ENCODE results near the gene LRP1B.

Gene LRP1B

DNA sequence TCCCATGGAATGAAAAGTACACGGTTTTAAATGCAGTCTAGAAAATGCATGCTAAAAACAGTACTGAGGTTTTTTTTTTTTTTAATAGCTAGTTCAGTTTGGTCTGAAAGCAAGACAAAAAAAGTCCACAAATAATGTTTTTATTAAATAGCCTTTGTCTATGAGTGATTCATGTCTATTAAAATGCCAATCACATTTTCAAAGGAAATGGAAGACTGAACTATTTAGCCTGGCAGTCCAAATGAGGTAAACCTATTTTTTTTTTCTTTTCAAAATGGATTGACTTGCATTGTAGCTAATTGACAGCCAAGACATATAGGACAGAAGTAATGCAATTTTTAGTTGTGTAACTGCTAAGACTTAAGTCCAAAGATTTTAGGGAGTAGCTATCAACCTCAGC is 90.3 kb downstream of the LRP1B start:
- no peak for DNase-seq (ENCODE audit: low spot score)

DNA sequence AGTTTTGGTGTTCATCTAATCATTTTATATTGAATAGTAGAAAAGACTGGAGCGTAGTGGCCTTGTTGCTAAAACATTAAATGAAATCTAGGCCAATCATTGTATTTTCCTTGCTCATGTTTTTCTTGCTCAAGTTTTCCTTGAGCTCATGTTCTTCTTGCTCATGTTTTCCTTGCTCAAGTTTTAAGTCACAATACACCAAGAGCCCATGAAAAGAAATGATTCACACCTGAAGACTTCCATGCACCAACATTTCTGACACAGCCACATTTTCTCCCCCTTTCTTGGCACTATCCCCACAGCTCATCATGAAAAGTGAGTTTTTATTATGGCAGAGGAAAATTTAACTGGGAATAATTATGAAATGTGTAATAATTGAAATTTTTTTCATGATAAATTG is 92.0 kb downstream of the LRP1B start:
- no peak for DNase-seq (ENCODE audit: low spot score)

DNA sequence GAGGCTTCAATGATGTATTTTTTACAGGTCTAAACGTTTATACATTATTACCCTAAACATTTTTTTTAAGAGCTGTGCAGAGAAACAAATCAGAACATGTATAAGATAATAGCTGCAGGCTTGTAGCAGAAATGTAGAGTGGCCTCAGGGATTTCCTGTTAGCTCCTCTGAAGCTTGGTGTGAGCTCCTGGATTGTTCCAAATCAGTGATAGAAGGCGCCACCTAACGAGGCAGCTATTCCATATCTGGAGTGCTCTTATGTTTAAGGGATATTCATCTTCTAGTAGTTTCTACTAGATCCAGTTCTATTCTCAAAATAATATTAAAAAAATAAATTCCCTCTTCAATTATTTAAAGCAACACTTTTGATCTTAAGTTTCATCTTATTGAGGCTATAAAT is 93.1 kb downstream of the LRP1B start:
- no peak for DNase-seq (ENCODE audit: low spot score)

DNA sequence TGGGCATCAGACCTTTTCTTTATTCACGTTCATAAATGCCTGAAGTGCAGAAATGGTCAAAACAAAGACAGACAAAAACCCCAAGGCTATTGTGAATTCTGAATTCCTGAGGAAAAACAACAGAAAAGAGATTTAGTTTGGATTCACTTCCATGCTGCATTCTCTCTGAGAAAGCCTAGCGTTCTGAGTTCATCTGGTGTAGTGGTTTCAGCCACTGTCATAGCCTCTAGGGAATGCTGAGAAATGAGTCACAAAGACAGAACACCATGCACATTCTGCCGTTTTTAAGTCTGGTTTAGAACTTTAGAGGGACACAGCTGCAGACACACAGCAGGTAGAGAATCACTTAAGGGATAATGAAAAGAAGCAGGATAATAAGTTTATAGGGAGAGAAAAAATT is 93.8 kb downstream of the LRP1B start:
- DNase-seq (ENCODE audit: low spot score) = no peak

DNA sequence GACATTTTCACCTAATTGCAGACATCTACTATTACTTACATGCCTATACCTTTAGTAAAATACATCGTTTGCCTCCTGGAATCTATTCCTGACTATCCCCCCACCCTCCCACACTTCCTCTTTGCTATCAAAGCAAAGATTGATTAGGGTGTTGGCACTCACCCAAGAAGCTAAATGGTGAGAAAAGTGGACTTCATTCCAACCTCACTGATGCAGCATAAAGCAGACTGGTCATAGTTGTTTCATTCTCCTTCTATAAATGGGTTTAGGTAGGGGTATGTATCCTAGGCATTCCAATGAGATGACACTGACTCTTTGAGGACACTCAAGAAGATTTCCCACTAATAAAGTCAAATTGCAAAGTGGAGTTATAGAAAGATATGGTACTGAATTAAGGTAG is 97.4 kb downstream of the LRP1B start:
- no peak for DNase-seq (ENCODE audit: low spot score)

DNA sequence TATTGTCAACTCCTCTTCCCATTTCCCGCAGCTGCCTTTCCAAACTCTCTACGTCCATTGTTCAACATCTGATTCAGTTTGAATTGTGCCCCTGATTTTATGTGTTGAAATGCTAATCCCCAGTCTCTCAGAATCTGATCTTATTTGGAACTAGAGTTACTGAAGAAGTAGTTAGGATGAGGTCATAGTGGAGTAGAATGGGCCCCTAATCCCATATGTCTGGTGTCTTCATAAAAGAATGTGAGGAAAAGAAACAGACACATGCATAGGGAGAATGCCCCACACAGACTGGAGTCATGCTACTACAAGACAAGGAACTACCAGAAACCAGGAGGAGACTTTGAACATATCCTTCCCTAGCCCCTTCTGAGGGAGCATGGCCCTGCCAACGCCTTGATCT is 99.2 kb downstream of the LRP1B start:
- no peak for DNase-seq (ENCODE audit: low spot score)

DNA sequence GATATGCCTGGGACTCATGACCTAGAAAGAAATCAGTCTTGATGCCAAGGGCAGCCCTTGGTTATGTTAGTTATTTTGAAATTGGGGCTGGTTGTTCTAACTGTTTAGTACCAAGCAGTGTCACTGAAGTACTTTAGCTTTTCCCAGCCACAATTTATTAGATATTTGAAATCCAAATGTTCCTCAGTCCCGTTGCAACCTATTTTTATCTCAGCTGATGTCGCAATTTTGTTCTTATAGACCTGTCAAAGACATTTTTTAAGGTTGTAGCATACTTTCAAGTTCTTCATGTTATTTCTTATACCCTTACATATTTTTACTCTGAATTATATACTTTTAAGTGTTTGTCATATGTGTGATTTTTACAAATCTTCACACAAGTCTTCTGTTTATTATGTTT is 100.1 kb downstream of the LRP1B start:
- DNase-seq (ENCODE audit: low spot score) = no peak

DNA sequence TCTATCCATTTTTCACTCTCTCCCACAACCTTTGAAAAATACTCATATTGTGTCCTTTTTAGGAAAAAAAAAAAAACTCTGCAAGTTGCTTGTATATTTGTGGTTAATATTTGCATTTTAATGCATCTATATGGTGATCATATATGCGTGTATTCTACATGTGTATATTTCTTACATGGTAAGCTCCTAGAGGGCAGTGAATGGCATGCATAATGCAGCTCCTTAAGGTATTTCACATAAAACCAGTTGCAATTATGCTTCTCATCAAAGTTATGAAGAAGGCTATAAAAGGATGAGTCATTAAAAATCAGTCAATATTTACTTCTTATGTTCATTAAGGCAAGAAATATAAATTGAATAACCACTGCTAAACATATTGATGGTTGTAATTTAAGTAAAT is 100.8 kb downstream of the LRP1B start:
- DNase-seq (ENCODE audit: low spot score) = no peak

DNA sequence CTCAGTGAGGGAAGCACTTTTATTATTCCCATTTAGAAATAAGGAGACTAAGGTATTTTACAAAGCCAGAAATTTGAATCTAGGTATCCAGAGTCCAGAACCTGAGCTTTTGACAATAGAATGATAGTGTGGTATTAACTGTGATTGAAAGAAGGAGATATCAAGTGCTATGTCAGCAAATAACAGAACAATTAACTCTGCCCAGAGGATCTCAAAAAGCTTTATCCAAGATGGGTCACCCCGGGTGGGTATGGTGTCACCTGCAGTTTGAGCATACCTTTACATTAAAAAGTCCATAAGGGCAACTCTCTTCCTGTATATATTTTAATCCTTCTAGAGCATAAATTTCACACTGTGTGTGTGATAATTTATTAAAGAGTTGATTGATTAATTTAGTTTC is 105.4 kb downstream of the LRP1B start:
- no peak for DNase-seq (ENCODE audit: low spot score)

DNA sequence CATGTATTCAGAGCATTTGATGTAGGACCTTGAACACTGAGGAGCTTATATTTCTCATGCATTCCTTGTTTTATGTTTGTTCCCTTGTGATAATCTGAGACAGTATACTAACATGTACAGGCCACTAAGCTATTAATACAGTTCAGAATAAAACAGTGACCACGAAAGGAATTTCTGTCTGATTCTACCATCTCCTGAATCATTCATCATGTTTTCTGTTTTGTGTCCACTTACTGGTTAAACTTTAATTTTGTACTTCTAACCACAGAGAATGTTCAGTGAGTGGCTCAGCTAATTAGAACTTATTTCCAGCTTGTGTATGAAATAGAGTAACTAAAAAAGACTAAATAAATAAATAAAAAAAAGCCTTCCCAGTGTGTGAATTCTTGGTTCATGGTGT is 110.4 kb downstream of the LRP1B start:
- DNase-seq (ENCODE audit: low spot score) = no peak

DNA sequence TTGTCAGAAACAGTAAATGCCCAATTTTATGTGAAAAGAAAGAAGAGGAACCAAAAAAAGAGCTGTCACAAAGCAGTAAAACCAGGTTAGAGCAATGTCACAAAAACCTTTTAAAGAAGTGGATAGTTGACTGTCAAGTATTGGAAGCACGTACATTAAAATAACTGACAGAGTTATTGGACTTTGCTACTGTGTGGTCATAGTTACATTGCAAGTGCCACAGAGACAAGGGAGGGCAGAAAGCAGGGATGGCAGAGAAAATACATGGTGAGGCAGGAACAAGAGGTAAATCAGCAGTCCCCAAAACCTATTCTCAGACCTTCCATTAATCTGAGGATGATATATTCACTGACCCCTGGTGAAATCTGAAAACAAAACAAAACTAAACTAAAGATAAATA is 116.3 kb downstream of the LRP1B start:
- DNase-seq (ENCODE audit: low spot score) = no peak

DNA sequence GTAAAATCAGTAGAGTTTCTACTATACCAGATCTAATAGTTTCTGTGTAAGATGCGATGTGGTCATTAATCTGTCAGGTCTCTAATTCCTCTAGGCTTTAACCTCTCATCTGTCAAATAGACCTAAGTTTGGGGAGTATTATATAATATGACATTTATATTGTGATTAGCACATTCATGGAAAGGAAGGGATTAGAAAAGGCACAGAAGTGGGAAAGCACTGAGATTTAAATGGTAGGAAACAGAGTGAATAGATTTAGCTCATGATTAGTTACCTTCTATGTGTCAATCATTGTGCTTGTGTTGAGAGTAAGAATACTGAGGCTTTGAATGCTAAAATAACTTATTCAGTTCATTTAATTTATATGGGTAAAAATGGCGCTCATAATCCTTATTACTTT is 118.0 kb downstream of the LRP1B start:
- DNase-seq (ENCODE audit: low spot score) = no peak

DNA sequence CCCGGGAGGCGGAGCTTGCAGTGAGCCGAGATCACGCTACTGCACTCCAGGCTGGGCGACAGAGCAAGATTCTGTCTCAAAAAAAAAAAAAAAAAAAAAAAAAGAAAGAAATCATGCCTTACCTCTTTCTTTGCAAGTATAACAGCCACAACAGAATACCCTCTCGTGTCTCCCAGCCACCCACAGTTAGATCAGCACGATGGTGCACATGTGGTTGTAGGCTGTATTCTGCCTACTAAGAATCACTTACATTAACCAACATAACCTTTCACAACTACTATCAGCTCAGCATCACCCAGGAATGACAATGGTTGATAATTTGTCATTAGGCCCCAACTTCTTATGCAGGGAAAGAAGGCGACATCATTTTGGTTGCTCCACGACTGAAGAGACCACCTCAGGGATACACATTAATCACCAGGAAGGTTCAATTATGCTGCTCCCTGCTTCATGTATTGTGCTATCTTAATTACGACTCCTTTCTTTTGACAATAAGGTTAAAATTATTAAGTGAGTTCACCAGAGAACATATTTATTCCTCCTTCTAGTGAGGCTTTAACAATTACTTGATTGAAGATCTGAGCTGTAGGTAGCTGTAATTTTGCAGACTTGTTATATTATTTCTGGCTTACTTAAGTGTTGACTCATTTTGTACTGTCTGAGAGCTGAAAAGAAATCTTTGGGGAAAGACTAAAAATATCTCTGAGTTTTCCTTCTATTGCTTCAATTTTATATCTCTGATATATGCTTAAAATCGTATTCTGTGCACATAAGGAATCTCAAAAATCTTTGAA is 120.1 kb downstream of the LRP1B start:
- no peak for DNase-seq (ENCODE audit: low spot score)

DNA sequence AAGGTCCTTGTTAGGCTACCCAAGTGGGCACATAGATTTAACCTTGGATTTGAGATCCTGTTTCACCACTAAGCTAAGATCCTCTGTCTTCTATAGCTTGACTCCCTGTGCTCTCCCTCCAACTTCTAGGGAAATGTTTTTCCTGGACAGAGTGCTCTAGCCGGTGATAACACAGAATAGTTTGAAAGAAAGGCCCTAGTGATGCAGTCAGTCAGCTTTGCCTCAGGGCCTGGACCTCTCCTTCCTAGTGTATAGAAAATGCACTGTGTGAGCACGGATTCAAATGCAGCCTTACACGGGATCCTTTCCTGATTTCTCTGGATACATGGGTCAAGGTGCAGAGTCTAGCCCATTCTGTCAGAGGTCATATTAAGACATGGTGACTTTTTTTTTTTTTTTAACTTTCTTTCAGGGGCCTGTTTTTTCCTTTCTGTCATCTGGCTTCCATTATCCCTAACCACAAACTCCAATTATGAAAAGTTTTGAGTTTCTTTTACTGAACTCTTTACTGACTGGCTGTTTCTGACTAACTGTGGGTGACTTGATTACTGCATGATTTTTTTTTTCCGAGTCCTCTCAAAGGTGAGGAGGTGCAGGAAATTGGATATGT is 122.6 kb downstream of the LRP1B start:
- no peak for DNase-seq (ENCODE audit: low spot score)

DNA sequence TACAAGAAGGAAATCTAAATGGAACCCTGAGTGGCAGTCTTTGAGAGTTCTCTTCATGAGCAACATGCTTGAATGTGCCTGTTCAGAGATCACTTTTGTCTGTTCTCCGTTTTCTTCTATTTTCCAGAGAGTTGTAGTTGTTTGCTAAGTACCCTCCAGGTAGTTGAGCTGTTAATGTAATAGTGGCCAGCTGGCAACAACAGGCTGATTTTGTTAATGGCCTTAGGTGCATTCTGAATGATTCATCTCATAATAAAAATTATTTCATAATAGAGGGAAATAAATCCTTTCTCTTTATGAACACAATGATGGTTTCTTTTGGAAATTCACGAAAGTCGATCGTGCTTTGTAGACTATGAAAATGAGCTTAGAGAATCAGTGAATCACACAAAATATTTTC is 136.8 kb downstream of the LRP1B start:
- no peak for DNase-seq (ENCODE audit: low spot score)

DNA sequence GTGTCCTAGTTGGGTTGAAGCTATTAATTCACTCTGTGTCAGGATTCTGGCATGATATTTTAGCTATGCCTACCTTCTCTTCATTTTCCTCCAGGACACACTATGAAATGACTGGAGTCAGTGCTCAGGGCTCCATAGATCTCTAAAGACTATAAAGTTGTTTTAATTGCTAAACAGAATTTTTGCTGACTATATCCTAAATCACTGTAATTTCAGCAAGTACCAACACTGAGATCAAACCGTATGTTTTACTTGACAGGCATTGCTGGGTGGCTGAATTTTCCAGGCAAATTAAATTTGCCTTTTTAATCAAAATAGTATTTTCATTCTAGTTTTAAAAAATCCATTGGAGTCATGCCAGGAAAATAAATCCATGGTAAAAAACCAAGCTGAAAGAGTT is 138.1 kb downstream of the LRP1B start:
- DNase-seq (ENCODE audit: low spot score) = no peak

DNA sequence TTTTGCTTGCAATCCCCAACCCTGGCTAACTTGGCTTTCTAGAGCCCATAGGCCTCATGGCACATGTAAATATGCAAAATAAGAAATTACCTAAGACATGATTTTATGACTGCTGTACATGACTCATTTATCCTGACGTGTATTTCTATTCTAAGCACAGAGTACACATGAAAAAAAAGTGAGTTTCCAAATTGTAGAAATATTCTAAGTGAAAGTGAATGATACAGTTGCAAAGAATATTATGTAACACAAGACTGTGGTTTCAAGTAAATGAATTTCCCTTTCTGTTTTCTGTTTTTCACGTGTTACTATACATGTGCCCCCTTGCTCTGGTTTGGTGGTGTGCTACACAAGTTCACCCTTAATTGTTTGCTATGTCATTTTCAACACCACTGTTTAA is 162.4 kb downstream of the LRP1B start:
- DNase-seq (ENCODE audit: low spot score) = no peak

DNA sequence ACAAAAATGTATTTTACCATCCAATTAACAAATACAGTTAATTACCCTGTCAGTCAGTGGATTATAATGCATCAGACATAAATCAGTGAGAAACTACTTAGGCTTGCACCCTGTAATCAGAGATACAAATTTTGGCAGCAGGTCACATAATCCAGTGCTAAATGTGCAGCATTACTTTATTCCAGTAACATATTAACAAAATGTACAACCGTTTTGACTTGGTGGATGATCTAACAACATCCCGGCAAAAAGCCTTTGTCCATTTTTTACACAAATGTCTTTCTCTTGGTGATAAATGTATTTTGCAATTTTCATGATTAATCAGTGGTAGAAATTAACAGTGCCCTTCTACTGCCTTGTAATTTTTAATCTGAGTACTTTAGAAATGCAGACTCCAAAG is 162.8 kb downstream of the LRP1B start:
- no peak for DNase-seq (ENCODE audit: low spot score)

DNA sequence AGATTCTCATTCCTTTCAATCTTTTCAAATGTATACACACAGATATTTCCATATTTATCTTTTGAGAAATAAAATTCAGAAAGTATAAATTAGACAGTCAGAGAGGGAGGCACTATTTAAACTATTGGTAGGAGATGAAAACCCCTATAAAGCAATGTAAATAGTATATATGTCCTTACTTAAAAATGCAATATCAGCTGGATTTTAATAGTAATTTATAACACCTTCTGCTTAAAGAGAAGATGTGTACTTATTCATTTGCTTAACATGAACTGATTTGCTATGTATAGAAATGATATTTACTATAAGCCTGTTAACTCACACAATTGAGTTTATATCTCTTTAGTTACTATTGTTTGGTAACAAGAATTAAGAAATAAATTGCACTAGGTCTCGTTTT is 163.3 kb downstream of the LRP1B start:
- DNase-seq (ENCODE audit: low spot score) = no peak

DNA sequence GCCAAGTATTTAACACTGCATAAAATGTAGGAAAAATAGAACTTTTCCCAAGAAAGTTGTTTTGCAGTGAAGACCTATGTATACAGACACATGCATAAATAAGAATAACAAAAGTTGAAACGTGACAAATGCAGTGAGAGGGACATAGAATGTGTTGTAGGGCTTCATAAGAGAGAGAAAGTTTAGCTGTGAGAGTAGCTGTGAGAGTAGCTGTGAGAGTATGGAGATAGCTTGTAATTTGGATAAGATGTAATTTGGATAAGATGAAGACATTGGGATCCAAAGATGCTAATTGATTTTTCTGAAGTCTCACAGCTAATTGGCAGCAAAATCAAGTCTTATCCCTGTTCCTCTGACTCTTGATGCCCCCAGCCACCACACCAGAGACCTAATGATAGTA is 170.9 kb downstream of the LRP1B start:
- DNase-seq (ENCODE audit: low spot score) = no peak

DNA sequence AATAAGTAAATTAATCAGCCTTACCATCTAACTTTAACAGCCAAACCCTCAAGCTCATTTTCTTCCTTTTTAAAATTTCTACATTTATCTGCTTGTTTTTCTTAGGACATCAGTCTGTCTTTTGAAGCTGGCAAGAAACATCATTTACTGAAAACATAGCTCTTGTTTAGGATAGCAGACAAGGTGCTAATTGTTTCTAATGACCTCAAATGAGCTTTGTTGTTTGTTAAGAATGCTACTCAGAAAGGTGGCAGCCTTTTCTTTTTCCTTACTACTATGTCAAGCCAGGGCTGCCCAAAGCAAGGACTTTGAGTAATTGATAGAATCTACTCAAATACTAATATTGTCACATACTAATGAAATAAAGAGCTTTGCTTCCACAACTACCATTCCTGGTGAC is 171.8 kb downstream of the LRP1B start:
- no peak for DNase-seq (ENCODE audit: low spot score)

DNA sequence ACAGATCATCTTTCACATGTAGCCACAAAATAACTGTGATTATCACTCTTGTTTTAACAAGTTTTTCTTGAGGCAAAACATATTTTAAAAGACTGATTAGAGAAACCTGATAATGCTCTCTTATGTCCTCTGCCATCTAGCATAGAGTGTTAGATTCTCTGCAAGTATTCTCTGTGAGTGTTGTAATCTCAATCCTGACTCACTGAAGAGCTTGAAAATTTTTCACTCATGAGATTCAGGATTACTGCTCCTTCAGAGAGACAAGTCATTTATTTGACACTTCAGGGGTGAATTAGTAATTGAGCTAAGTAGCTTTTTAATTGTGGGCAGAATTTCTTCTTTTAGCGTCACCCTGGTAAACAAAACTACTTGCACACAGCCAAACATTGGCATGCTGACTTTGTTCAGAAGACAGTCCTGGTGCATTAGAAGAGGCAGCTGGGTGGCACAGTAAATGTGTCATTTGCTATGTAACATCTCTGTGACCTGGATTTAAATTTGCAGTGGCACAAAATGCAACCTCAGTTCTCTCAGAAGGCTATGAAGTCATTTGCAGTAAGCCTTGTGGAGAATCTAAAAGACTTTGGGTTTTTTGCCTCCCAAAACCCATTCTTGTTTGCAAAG is 172.9 kb downstream of the LRP1B start:
- no peak for DNase-seq (ENCODE audit: low spot score)

DNA sequence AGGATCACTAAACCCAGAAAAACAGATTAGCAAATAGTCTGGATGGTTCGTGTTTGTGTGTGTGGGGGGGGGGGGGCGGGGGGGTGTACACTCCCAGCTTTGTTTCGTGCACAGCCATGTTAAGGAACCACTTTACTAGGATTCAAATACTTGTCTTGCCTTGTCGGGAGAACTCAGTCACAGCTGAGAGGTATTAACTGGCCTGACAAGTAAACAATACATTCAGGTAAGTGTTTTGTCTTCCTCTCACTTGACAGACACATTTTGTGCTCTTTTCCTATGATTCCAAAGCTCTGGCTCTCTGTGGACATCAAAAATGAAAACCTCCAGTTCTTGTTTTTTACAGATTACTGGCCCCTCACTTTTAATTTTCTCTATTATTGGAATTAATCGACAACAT is 173.5 kb downstream of the LRP1B start:
- no peak for DNase-seq (ENCODE audit: low spot score)
